ENCODE data around the gene MAPKBP1. TPM values are rescaled to one million over a fixed set of nuclear protein-coding genes. Genes with fewer than 3 reads are reported as not detected.

MAPKBP1 gene
- total and polyA plus RNA-seq, 9 of the 15 experiments (the other 6 are each of a cell fraction or from before 2014, with no cell fraction given): 0.15 to 9.5 (median 4.5) TPM

GRCh38 chr15:41790756-41791546, 16.7 kb downstream of the MAPKBP1 start (continued):
- TF ChIP-seq MEIS2 (IDR thresholded peaks at IDR 0.05; ENCODE audit: partially characterized antibody) (peak; percentile 49), CHD7 (IDR thresholded peaks at IDR 0.05; ENCODE audit: low read depth, low read length) (no peak), GTF2F1 (IDR thresholded peaks at IDR 0.05; ENCODE audit: low read depth, low read length) (no peak), TCF3 (CRISPR knock-in tag; IDR thresholded peaks at IDR 0.05) (peak; percentile 65), EGR1 (conservative IDR thresholded peaks at IDR 0.05) (peak; percentile 63; the same call in 1 of the 2 replicates), SLC30A9 (CRISPR knock-in tag; IDR thresholded peaks at IDR 0.05) (no peak), CBFA2T3 (IDR thresholded peaks at IDR 0.05) (peak; percentile 85), CBX1 (IDR thresholded peaks at IDR 0.05; ENCODE audit: low read depth) (no peak), ZC3H11A (IDR thresholded peaks at IDR 0.05; ENCODE audit: low read depth, low read length) (no peak)
- TF ChIP-seq, protein P1, sequence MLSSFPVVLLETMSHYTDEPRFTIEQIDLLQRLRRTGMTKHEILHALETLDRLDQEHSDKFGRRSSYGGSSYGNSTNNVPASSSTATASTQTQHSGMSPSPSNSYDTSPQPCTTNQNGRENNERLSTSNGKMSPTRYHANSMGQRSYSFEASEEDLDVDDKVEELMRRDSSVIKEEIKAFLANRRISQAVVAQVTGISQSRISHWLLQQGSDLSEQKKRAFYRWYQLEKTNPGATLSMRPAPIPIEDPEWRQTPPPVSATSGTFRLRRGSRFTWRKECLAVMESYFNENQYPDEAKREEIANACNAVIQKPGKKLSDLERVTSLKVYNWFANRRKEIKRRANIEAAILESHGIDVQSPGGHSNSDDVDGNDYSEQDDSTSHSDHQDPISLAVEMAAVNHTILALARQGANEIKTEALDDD (IDR thresholded peaks at IDR 0.05): peak; percentile 83
- TF ChIP-seq, protein P2, sequence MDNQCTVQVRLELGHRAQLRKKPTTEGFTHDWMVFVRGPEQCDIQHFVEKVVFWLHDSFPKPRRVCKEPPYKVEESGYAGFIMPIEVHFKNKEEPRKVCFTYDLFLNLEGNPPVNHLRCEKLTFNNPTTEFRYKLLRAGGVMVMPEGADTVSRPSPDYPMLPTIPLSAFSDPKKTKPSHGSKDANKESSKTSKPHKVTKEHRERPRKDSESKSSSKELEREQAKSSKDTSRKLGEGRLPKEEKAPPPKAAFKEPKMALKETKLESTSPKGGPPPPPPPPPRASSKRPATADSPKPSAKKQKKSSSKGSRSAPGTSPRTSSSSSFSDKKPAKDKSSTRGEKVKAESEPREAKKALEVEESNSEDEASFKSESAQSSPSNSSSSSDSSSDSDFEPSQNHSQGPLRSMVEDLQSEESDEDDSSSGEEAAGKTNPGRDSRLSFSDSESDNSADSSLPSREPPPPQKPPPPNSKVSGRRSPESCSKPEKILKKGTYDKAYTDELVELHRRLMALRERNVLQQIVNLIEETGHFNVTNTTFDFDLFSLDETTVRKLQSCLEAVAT (IDR thresholded peaks at IDR 0.05): 0 out of 4 replicates have a peak, but pooled peaks of 1 of the 2 experiments have one; percentile 39

All from K562 (cell line).